ENCODE measurements around the gene ELF1. TPM values are rescaled to one million over a fixed set of nuclear protein-coding genes. Genes with fewer than 3 reads are reported as not detected.
"Not testable (repeated sequence)": the region's sequence is repeated elsewhere in the genome, so short reads cannot be mapped to it uniquely, and the experiment has no call there.

The ELF1 gene
- total and polyA plus RNA-seq, 7 donors = 7.3 to 28.6 (median 22.4) TPM

GRCh38 chr13:40931719-40932118, 87.4 kb downstream of the ELF1 start:
- peak in 1 of 4 donors; percentile 62 for ATAC-seq
- H3K4me3 ChIP-seq = no peak overlapping the region
- peaks cover 13% of the 10 kb centered on the region for H3K4me1 ChIP-seq
- H3K27ac ChIP-seq = no peak overlapping the region
- H3K27me3 ChIP-seq (ENCODE audit: insufficient read depth in 3 of 3, low read length in 2 of 3) = no peaks in the 10 kb centered on the region
- WGBS, 3 donors = 0 to 93% (median 54%) methylated on average over 1 of the region's 1 CpG
- peaks cover 3 to 49% of the 10 kb centered on the region in 2 donors for H3K36me3 ChIP-seq (ENCODE audit: insufficient read depth in 1 of 2, low read depth in 1 of 2)
- intact Hi-C loops (cut with DNase I) = no loop called here
- DNase-seq = no peak
- TF ChIP-seq, protein P1, sequence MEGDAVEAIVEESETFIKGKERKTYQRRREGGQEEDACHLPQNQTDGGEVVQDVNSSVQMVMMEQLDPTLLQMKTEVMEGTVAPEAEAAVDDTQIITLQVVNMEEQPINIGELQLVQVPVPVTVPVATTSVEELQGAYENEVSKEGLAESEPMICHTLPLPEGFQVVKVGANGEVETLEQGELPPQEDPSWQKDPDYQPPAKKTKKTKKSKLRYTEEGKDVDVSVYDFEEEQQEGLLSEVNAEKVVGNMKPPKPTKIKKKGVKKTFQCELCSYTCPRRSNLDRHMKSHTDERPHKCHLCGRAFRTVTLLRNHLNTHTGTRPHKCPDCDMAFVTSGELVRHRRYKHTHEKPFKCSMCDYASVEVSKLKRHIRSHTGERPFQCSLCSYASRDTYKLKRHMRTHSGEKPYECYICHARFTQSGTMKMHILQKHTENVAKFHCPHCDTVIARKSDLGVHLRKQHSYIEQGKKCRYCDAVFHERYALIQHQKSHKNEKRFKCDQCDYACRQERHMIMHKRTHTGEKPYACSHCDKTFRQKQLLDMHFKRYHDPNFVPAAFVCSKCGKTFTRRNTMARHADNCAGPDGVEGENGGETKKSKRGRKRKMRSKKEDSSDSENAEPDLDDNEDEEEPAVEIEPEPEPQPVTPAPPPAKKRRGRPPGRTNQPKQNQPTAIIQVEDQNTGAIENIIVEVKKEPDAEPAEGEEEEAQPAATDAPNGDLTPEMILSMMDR (IDR thresholded peaks at IDR 0.05) = no peak
- no peaks in the 10 kb centered on the region for H3K9me3 ChIP-seq

DNA sequence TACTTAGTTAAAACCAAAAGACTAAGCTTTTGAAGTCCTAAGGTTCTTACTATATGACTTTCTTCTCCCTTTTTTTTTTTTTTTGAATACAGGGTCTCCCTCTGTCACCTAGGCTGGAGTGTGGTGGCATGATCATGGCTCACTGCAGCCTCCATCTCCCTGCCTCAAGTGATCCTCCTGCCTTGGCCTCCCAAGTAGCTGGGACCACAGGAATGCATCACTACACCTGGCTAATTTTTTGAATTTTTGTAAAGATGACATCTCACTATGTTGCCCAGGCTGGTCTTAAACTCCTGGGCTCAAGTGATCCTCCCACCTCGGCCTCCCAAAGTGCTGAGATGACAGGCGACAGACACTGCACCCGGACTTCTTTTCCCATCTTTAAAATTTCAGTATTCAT, 89.2 kb downstream of the ELF1 start:
- intact Hi-C loops (cut with DNase I); H3K9me3 ChIP-seq; H3K27ac ChIP-seq; H3K27me3 ChIP-seq (ENCODE audit: insufficient read depth in 3 of 3, low read length in 2 of 3); DNase-seq; ATAC-seq; H3K4me3 ChIP-seq: not testable (repeated sequence)
- H3K4me1 ChIP-seq = peaks cover 13% of the 10 kb centered on the region
- WGBS, 3 donors = 98 to 99% (median 99%) methylated on average over 3 of the region's 3 CpGs
- H3K36me3 ChIP-seq (ENCODE audit: insufficient read depth in 1 of 2, low read depth in 1 of 2) = peaks cover 3 to 49% of the 10 kb centered on the region in 2 donors

DNA sequence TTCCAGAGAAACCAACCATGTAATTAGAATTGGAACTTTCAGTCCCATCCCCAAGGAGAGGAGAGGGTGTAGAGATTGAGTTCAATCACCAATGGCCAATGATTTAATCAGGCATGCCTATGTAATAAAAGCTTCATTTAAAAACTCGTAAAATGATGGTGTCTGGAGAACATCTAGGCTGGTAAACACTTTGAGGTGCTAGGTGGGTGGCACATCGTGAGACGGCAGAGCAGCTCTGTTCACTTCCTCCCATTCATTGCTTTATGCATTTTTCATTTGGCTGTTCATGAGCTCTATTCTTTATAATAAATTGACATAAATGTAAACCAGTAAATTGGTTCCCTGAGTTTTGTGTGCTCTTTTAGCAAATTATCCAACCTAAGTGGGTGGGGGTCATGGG, 90.1 kb downstream of the ELF1 start:
- intact Hi-C loops (cut with DNase I) = no loop called here
- peaks cover 3 to 47% of the 10 kb centered on the region in 2 donors for H3K36me3 ChIP-seq (ENCODE audit: insufficient read depth in 1 of 2, low read depth in 1 of 2)
- no peak overlapping the region for H3K27ac ChIP-seq
- no peak for ATAC-seq
- no peaks in the 10 kb centered on the region for H3K9me3 ChIP-seq
- WGBS, 3 donors = 77 to 94% (median 87%) methylated on average over 3 of the region's 3 CpGs
- no peak overlapping the region for H3K4me3 ChIP-seq
- TF ChIP-seq, protein P1 (IDR thresholded peaks at IDR 0.05) = no peak
- H3K27me3 ChIP-seq (ENCODE audit: insufficient read depth in 3 of 3, low read length in 2 of 3) = no peaks in the 10 kb centered on the region
- DNase-seq = no peak
- peaks cover 13% of the 10 kb centered on the region for H3K4me1 ChIP-seq

DNA sequence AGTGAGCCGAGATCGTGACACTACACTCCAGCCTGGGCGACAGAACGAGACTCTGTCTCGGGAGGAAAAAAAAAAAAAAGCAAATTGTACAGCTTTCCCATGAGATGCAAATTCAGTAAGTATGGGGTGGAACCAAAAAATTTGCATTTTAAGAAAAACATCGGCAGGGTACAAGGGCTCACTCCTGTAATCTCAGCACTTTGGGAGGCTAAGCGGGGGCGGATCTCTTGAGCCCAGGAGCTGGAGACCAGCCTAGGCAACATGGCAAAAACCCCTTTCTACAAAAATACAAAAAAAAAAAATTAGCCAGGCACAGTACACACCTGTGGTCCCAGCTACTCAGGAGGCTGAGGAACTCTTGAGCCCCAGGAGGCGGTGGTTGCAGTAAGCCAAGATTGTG, 91.2 kb downstream of the ELF1 start:
- Histone ChIP-seq H3K9me3 (no peaks in the 10 kb centered on the region), H3K27ac (no peak overlapping the region), H3K4me1 (peaks cover 13% of the 10 kb centered on the region), H3K27me3 (ENCODE audit: insufficient read depth in 3 of 3, low read length in 2 of 3) (no peaks in the 10 kb centered on the region), H3K36me3 (ENCODE audit: insufficient read depth in 1 of 2, low read depth in 1 of 2) (peaks cover 0 to 36% of the 10 kb centered on the region in 2 donors), H3K4me3 (no peak overlapping the region)
- ATAC-seq (no peak), DNase-seq (no peak)
- 94 to 95% (median 95%) methylated on average over 9 of the region's 9 CpGs for WGBS, 3 donors
- intact Hi-C loops (cut with DNase I) = no loop called here
- TF ChIP-seq, protein P1 (IDR thresholded peaks at IDR 0.05) = no peak

DNA sequence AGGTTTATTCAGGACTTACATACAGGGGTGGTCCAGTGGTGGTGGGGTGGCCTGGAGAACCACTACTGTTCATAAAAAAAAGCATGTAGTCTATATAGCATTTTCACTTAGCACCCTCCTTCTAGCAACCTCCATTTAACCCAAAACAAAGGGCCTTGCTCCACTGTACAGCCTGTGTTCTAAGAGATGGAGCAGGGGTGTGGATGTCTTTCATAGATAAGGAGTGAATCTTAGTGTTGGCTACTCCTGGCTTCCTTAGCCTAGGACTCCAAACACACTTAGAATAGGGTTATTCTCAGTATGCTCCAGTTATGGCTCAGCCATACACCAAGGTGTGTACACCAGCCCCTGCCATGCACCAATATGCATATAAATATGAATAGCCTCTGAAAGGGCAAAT, 95.2 kb downstream of the ELF1 start:
- Histone ChIP-seq H3K36me3 (ENCODE audit: insufficient read depth in 1 of 2, low read depth in 1 of 2) (peaks cover 0 to 4% of the 10 kb centered on the region in 2 donors), H3K9me3 (no peaks in the 10 kb centered on the region), H3K27ac (no peak overlapping the region), H3K4me3 (no peak overlapping the region), H3K27me3 (ENCODE audit: insufficient read depth in 3 of 3, low read length in 2 of 3) (no peaks in the 10 kb centered on the region), H3K4me1 (peaks cover 6% of the 10 kb centered on the region)
- TF ChIP-seq, protein P1 (IDR thresholded peaks at IDR 0.05) = no peak
- DNase-seq (no peak), ATAC-seq (no peak)
- intact Hi-C loops (cut with DNase I) = no loop called here

Data from psoas muscle (tissue), 8 donors.